Measurements from ENCODE around the gene ZFYVE28.

Gene ZFYVE28

DNA sequence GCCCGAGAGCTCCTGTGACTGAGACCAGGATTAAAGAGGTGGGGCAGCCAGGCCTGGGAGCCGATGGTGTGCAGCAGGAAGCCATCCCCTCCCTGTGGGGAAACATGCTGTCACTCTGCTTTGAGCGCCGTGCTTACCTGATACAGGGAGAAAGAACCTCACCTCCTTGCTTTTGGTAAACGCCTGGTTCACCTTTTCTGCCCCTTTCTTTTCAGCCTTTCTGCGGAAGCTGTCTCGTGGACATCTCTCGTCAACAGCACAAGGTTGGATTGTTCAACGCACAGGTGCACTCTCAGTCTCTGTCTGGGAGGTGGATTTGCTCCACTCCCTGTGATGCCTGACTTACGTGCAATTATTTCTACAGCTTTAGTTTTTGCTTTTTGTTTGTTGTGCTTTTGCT is 12.0 kb downstream of the ZFYVE28 start:
- no peak overlapping the region for H3K9ac ChIP-seq (ENCODE audit: low read depth, low read length)

DNA sequence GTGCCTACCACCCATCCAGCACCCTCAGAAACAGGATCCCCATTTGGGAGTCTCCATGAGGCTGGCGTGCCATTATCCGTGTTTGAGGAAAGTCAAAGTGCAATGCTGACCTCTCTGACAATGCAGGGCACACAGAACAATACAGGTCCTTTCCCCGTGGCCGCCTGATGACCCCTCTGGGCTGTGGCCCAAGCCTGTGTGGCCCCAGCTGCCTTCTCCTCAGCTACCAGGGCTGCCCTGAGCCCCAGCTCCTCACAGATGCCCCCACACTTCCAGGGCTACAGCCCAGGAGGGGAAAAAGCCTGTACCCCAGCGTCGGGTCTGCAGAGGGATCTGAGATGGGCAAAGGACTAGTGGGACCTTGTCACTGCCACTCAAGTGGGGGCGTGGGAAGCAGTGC is 15.5 kb downstream of the ZFYVE28 start:
- Histone ChIP-seq H3K4me1 (ENCODE audit: control insufficient read depth, insufficient read depth, low read length) (peaks cover 13% of the 10 kb centered on the region), H3K27ac (ENCODE audit: low read depth, low read length) (no peak overlapping the region), H3K9ac (ENCODE audit: low read depth, low read length) (no peak overlapping the region), H3K27me3 (ENCODE audit: control insufficient read depth, insufficient read depth, low read length) (peaks cover 17% of the 10 kb centered on the region), H3K36me3 (ENCODE audit: control insufficient read depth, insufficient read depth, low read length) (no peaks in the 10 kb centered on the region), H3K4me3 (ENCODE audit: low read depth, low read length) (no peak overlapping the region), H3K9me3 (ENCODE audit: control insufficient read depth, insufficient read depth, low read length) (no peaks in the 10 kb centered on the region)

More for the DNA sequence above, 12.0 kb downstream of the ZFYVE28 start:
- Histone ChIP-seq H3K4me3 (ENCODE audit: low read depth, low read length) (no peak overlapping the region), H3K27ac (ENCODE audit: low read depth, low read length) (no peak overlapping the region), H3K27me3 (ENCODE audit: control insufficient read depth, insufficient read depth, low read length) (peaks cover 12% of the 10 kb centered on the region), H3K9me3 (ENCODE audit: control insufficient read depth, insufficient read depth, low read length) (no peaks in the 10 kb centered on the region), H3K4me1 (ENCODE audit: control insufficient read depth, insufficient read depth, low read length) (peaks cover 13% of the 10 kb centered on the region), H3K36me3 (ENCODE audit: control insufficient read depth, insufficient read depth, low read length) (no peaks in the 10 kb centered on the region)

DNA sequence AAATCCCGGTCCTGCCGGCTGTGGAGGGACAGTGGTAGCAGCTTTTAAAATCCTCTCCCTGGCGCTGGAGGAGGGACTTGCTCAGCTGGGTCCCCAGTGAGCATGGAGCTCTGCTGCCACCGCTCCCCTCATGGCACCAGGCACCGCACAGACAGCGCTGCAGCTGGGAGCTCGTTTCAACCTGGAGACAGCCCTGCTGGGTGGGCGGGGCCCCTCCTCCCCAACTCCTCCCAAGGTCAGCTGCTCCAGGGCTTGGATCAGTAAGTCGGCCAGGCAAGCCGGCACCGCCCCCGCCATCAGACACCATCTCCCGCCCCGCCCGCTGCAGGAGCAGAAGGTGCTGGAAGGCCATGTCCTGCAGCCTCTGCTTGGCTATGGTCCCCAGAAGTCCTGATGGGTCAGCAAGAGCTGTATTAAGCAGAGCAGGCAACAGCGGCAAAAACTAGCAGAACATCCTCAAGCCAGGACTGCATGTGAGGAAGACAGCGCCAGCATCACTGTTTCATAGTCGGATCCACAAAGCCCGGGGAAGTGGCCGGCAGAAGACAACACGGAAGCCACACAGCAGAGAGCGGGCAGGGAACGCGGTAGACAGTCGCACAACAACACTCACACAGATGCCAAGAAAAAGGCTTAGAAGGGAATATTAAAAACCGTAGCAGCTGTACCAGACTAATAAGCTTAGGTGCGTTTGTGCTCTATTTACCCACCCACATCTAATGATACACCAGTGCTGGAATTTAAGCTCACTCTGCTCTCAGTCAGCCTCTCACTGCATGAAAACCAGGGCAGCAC is 16.2 kb downstream of the ZFYVE28 start:
- peak overlapping the region; percentile 47 for H3K4me3 ChIP-seq (ENCODE audit: low read depth, low read length)
- no peaks in the 10 kb centered on the region for H3K9me3 ChIP-seq (ENCODE audit: control insufficient read depth, insufficient read depth, low read length)
- H3K4me1 ChIP-seq (ENCODE audit: control insufficient read depth, insufficient read depth, low read length), result peaks cover 13% of the 10 kb centered on the region
- H3K36me3 ChIP-seq (ENCODE audit: control insufficient read depth, insufficient read depth, low read length), result no peaks in the 10 kb centered on the region
- no peak overlapping the region for H3K9ac ChIP-seq (ENCODE audit: low read depth, low read length)
- peaks cover 17% of the 10 kb centered on the region for H3K27me3 ChIP-seq (ENCODE audit: control insufficient read depth, insufficient read depth, low read length)
- no peak overlapping the region for H3K27ac ChIP-seq (ENCODE audit: low read depth, low read length)

DNA sequence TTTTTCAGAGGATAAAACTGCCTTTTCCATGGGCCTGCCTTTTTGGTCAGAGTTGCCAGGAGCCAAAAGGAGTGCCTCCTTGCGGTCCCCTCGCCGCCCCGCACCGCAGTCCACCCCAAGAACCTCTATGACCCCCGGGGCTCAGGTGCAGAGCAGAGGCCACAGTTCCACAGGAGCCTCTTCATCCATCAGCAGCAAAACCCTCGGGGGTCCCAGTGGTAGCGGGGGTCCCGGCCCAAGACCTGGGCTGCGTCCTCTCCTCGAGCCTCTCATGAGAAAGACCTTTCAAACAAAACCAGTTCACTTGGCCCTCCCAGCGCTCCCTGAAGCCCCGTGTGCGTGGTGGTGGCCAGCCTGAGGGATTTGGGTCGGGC is 16.8 kb downstream of the ZFYVE28 start:
- Histone ChIP-seq H3K4me3 (ENCODE audit: low read depth, low read length) (peak overlapping the region; percentile 47), H3K4me1 (ENCODE audit: control insufficient read depth, insufficient read depth, low read length) (peaks cover 13% of the 10 kb centered on the region), H3K27ac (ENCODE audit: low read depth, low read length) (no peak overlapping the region), H3K36me3 (ENCODE audit: control insufficient read depth, insufficient read depth, low read length) (no peaks in the 10 kb centered on the region), H3K9me3 (ENCODE audit: control insufficient read depth, insufficient read depth, low read length) (no peaks in the 10 kb centered on the region), H3K27me3 (ENCODE audit: control insufficient read depth, insufficient read depth, low read length) (peaks cover 17% of the 10 kb centered on the region), H3K9ac (ENCODE audit: low read depth, low read length) (no peak overlapping the region)

DNA sequence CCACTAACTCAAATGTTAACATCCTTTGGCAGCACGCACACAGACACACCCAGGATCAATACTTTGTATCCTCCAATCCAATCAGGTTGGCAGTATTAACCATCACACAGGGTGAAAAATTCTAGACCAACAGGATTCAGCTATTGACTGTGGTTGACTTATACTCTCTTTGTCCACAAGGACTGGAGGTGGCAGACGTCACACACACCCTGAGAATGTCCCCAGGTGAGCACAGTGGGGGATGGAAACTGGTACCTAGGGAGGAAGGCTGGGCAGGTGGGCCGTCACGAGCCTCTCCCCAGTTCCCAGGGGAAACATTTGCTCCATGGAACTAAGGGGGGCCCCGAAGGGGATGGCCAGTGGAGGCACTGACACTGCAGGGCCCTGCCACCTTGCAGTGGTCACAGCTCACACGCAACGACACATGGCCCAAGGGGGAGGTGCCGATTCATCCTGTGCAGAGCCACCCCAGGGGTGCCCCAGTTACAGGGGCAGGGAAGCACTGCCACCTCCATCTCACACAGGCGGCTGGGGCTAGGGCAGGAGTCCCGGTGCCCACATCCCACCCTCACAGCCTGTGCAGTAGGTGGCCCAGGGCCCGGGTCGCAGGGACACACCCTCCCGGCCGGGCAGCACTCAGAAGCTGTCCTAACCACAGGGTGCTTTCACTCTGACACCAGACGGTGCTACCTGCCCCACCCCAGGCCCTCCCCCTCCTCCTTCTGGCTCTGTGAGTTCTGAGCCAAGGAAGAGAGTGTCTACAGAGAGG is 17.4 kb downstream of the ZFYVE28 start:
- H3K4me3 ChIP-seq (ENCODE audit: low read depth, low read length), result no peak overlapping the region
- no peaks in the 10 kb centered on the region for H3K36me3 ChIP-seq (ENCODE audit: control insufficient read depth, insufficient read depth, low read length)
- H3K9me3 ChIP-seq (ENCODE audit: control insufficient read depth, insufficient read depth, low read length), result no peaks in the 10 kb centered on the region
- H3K27ac ChIP-seq (ENCODE audit: low read depth, low read length), result no peak overlapping the region
- H3K27me3 ChIP-seq (ENCODE audit: control insufficient read depth, insufficient read depth, low read length), result peaks cover 17% of the 10 kb centered on the region
- peaks cover 13% of the 10 kb centered on the region for H3K4me1 ChIP-seq (ENCODE audit: control insufficient read depth, insufficient read depth, low read length)
- H3K9ac ChIP-seq (ENCODE audit: low read depth, low read length), result no peak overlapping the region

DNA sequence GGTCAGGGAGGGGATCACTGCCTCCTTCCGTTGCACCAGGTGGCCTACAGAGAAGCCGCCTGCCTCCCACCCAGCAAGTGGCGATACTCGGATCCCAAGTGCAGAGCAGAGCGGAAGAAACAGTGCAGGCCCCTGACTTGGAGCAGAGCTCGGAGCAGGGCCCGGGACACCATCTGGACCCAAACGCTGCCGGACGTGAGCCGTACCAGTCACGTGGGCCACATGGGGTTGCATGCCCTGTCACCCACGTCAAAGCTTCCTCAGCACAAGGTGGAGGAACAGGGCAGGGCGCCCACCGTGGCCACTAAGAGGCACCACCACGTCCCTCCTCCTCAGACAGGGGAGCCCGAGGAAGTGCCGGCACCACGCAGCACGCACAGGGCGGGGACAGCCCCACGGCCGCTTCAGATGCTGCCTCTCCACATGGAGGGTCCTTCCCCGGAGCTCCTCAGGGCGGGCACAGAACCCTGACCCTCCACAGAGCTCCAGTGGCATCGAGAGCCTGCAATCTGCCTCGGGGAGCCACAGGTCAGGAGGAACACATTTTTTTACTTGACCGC is 18.7 kb downstream of the ZFYVE28 start:
- peaks cover 17% of the 10 kb centered on the region for H3K27me3 ChIP-seq (ENCODE audit: control insufficient read depth, insufficient read depth, low read length)

DNA sequence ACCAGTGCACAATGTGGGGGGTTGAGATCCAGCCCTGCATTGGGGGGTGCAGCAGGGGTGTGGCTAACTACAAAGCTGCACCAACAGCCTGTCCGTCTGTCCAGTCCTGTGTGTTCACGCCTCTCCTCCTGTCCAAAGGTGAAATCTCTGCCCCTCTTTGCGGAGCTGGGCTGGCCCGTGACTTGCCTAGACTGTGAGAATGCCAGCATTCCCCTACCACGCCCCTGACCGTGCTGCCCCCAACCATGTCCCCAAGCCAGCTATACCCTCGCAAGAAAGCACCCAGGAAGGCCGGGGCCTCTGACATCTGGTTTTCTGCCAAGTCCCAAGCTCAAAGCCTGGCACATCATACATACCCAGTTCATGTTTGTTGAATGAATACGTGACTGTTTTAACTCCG is 19.2 kb downstream of the ZFYVE28 start:
- H3K9me3 ChIP-seq (ENCODE audit: control insufficient read depth, insufficient read depth, low read length), result no peaks in the 10 kb centered on the region
- H3K9ac ChIP-seq (ENCODE audit: low read depth, low read length), result no peak overlapping the region
- H3K27ac ChIP-seq (ENCODE audit: low read depth, low read length), result no peak overlapping the region
- no peak overlapping the region for H3K4me3 ChIP-seq (ENCODE audit: low read depth, low read length)
- H3K36me3 ChIP-seq (ENCODE audit: control insufficient read depth, insufficient read depth, low read length), result no peaks in the 10 kb centered on the region
- peaks cover 14% of the 10 kb centered on the region for H3K4me1 ChIP-seq (ENCODE audit: control insufficient read depth, insufficient read depth, low read length)
- H3K27me3 ChIP-seq (ENCODE audit: control insufficient read depth, insufficient read depth, low read length), result peaks cover 17% of the 10 kb centered on the region

More for the DNA sequence above, 18.7 kb downstream of the ZFYVE28 start:
- Histone ChIP-seq H3K27ac (ENCODE audit: low read depth, low read length) (no peak overlapping the region), H3K9ac (ENCODE audit: low read depth, low read length) (no peak overlapping the region), H3K36me3 (ENCODE audit: control insufficient read depth, insufficient read depth, low read length) (no peaks in the 10 kb centered on the region), H3K9me3 (ENCODE audit: control insufficient read depth, insufficient read depth, low read length) (no peaks in the 10 kb centered on the region), H3K4me1 (ENCODE audit: control insufficient read depth, insufficient read depth, low read length) (peaks cover 13% of the 10 kb centered on the region), H3K4me3 (ENCODE audit: low read depth, low read length) (no peak overlapping the region)

DNA sequence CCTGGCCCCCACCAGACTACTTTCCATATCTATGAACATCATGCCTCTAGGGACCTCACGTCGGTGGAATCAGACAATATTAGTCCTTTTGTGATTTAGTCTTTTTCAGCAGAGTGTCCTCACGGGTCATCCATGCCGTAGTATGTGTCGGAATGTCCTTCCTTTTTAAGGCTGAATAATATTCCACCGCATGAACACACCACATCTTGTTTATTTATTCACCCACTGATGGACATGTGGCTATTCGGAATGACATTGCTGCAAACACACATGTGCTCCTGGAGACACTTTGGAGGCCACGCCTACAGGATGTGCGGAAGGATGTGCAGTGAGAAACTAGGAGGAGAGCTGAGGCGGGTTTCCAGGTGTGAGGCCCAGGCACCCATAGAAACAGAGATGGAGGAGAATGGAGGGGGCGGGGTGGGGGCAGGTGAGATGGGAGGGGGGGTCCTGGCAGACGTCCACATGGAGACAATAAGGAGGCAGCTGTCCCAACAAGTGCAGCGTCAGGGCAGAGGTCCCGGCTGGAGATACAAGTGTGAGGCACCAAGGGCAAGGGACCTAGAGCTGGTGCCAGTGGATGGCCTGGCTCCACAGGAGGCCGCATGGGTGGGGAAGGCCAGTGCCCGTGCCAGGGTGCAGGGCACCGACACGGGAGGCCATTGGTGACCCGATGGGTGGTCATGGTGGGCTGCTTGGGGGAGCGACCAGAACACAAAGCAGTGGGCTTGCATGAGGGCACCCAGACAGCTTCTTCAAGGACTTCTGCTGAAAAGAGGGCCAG is 20.7 kb downstream of the ZFYVE28 start:
- H3K27ac ChIP-seq (ENCODE audit: low read depth, low read length), result no peak overlapping the region
- no peaks in the 10 kb centered on the region for H3K36me3 ChIP-seq (ENCODE audit: control insufficient read depth, insufficient read depth, low read length)
- no peak overlapping the region for H3K9ac ChIP-seq (ENCODE audit: low read depth, low read length)
- peaks cover 15% of the 10 kb centered on the region for H3K27me3 ChIP-seq (ENCODE audit: control insufficient read depth, insufficient read depth, low read length)
- H3K4me3 ChIP-seq (ENCODE audit: low read depth, low read length), result no peak overlapping the region
- H3K9me3 ChIP-seq (ENCODE audit: control insufficient read depth, insufficient read depth, low read length), result no peaks in the 10 kb centered on the region
- peaks cover 26% of the 10 kb centered on the region for H3K4me1 ChIP-seq (ENCODE audit: control insufficient read depth, insufficient read depth, low read length)

DNA sequence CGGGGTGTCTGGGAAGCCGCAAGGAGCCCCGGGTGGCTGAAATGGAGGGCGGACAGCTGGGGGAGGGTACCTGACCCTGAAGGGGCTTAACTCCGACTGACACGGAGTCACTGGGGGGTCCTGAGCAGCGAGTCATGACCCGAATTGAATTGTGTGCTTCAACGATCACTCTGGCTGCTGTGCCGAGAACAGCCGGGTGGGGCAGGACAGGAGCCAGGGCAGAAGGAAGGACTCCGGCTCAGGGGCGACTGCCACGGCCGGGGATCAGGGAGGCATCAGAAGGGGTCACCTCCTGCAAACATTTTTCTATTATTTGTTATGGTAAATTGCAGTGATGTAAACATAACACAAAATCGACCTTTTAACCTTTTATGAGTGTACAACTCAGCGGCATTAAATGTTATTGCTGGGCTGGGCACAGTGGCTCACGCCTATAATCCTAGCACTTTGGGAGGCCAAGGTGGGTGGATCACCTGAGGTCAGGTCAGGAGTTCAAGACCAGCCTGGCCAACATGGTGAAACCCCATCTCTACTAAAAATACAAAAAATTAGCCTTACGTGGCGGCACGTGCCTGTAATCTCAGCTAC is 21.6 kb downstream of the ZFYVE28 start:
- no peaks in the 10 kb centered on the region for H3K9me3 ChIP-seq (ENCODE audit: control insufficient read depth, insufficient read depth, low read length)
- H3K4me1 ChIP-seq (ENCODE audit: control insufficient read depth, insufficient read depth, low read length), result peaks cover 20% of the 10 kb centered on the region
- H3K27me3 ChIP-seq (ENCODE audit: control insufficient read depth, insufficient read depth, low read length), result peaks cover 9% of the 10 kb centered on the region; the same call in 1 of the 2 replicates
- no peak overlapping the region for H3K27ac ChIP-seq (ENCODE audit: low read depth, low read length)
- H3K36me3 ChIP-seq (ENCODE audit: control insufficient read depth, insufficient read depth, low read length), result no peaks in the 10 kb centered on the region
- H3K4me3 ChIP-seq (ENCODE audit: low read depth, low read length), result no peak overlapping the region
- no peak overlapping the region for H3K9ac ChIP-seq (ENCODE audit: low read depth, low read length)

DNA sequence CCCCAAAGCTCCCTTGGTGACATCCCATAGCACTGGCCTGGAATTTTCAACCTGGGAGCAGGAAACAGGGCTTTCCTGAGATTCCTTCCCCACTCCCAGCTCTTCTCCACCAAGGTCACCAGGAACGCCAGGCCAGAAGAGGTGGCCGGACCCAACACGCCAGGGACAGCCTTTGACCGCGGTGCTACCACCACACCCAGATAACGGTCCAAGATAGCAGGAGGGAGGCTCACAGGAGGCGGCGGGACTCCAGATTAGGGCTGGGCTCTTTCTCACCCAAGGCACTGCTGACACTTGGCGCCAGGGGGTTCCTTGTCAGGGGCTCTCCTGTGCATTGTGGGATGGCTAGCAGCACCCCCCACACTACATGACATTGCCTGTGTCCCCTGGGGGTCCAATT is 22.9 kb downstream of the ZFYVE28 start:
- H3K27ac ChIP-seq (ENCODE audit: low read depth, low read length), result no peak overlapping the region
- H3K9me3 ChIP-seq (ENCODE audit: control insufficient read depth, insufficient read depth, low read length), result no peaks in the 10 kb centered on the region
- H3K9ac ChIP-seq (ENCODE audit: low read depth, low read length), result no peak overlapping the region
- H3K4me3 ChIP-seq (ENCODE audit: low read depth, low read length), result no peak overlapping the region
- H3K36me3 ChIP-seq (ENCODE audit: control insufficient read depth, insufficient read depth, low read length), result no peaks in the 10 kb centered on the region
- H3K27me3 ChIP-seq (ENCODE audit: control insufficient read depth, insufficient read depth, low read length), result no peaks in the 10 kb centered on the region
- H3K4me1 ChIP-seq (ENCODE audit: control insufficient read depth, insufficient read depth, low read length), result peaks cover 14% of the 10 kb centered on the region
